NCI-H1436 (cell line): ENCODE measurements around the gene SDR42E2.
"Not testable (repeated sequence)": the region's sequence is repeated elsewhere in the genome, so short reads cannot be mapped to it uniquely, and the experiment has no call there.

Experiments used
- DNase-seq: peaks from one replicate; lab custom pipeline; 2025; lab: John Stamatoyannopoulos, UW

Gene SDR42E2

DNA sequence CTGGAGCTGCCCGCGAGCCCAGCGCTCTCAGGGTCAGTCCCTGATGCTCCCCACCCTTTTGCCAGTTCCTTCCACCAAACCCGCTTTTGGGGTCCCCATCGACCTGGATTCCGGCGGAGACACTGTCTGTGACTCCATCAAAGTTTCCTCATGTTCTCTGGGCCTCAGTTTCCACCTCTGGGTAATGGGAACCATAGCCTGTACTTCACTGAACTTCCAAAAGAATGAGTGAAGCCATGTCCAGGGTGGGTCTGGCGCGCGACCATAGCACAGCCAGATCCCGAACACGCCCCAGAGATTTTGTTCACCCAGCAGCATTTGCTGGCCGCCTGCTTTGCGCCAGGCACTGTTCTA is 327 bp downstream of the SDR42E2 start:
- no peak for DNase-seq

DNA sequence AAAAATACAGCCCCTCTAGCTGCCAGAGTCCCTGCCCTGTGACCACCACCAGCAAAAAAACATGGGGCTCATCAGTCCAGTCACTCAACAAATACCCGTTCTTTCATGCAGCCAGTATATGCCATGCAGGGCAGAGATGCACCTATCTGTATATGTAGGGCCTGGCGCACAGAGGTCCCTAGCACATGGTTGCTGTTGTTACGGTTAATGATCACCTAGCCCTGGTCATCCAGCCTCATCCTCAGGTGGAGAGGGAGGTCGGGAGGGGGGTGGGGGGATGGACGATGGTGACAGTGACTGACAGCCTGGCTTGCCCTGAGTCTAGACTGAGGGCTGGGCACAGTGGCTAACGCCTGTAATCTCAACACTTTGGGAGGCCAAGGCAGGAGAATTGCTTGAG is 1.5 kb downstream of the SDR42E2 start:
- DNase-seq: no peak

DNA sequence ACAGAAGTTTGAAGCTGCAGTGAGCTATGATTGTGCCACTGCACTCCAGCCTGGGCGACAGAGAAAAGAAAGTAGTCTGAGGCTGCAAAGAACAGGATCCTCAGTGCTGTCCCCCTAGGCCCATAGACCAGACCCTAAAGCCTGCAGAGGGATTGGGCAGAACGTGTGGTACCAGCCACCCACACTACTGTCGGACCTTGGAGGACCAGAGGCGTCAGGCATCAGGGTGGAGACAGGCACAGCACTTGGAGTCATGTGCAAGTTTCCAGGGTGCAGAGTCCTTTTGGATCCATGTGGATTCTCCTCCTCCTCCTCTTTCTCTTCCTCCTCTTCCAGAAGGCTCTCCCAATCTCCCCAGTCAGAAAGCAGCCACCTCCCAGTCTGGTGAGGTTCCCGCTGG is 2.2 kb downstream of the SDR42E2 start:
- DNase-seq: no peak

DNA sequence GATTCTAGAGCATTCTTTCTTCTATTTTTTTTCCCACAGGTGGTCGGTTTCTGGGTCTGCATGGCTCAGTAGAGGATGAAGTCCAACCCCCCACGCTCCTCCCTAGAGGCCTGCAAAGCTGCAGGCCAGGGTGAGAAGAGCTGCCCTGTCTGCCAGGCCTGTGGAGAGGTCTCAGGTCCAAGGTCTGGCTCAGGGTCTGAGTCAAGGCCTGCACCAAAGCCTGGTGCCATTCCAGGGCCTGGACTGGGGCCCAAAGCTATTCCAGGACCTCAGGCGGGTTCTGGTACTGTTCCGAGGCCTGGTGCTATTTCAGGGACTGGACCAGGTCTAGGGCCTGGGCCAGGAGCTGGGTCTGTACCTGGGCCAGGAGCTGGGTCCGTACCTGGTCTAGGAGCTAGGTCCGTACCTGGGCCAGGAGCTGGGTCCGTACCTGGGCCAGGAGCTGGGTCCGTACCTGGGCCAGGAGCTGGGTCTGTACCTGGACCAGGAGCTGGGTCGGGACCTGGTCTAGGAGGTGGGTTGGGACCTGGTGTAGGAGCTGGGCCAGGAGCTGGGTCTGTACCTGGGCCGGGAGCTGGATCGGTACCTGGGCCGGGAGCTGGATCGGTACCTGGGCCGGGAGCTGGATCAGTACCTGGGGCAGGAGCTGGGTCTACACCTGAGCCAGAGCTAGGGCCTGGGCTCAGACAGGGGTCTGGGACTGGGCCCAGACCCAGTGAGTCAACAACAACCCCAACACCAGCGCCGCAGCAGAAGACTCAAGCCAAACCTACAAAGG is 3.4 kb downstream of the SDR42E2 start:
- DNase-seq: no peak

DNA sequence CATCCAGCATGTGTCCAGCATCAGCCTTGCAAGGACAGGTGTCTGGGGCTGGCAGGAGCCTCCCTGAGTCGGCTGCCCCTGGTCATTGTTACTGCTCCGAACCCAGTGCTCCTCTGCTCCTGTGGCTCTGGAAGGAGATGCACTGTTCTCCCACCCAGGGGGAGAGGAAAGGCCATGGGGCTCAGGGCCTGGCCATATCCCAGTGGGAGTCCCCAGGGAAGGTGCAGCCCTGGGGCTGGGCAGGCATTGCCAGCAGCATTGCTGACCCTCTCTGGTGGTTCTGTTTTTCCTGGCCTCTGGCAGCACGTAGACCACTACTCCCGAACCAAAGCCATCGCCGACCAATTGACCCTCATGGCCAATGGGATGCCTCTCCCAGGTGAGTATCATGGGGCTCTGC is 9.6 kb downstream of the SDR42E2 start:
- no peak for DNase-seq

DNA sequence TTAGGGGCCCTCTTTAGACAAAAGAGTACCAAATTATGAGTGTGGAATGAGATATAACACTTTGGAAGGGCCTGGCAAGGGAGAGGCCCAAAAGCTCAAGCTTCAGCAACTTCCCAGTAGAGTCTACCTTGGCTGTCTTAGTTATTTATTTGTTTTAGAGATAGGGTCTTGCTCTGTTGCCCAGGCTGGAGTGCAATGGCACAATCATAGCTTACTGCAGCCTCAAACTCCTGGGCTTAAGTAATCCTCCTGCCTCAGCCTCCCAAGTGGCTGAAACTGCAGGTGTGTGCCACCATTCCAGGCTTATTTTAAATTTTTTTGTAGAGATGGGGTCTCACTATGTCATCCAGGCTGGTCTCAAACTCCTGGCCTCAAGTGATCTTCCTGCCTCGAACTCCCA is 10.3 kb downstream of the SDR42E2 start:
- DNase-seq: not testable (repeated sequence)

DNA sequence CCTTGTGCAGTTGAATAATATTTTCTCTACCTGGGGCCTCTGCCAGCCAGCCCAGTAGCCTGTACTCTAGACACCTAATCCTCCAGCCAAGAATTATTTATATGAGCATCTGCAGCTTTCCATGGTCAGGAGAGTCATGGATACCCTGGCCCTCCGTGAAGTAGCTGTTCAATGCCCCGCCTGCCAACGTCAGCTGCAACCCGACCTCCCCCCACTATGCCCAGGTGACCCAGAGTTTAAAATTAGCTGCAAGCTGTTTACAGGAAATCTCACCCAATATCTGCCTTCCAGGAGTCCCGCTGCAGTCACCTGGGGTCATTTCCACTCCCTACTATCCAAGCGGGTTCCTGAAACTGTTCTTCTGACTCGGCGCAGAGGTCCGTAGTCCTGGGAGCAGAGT is 12.3 kb downstream of the SDR42E2 start:
- DNase-seq: no peak

DNA sequence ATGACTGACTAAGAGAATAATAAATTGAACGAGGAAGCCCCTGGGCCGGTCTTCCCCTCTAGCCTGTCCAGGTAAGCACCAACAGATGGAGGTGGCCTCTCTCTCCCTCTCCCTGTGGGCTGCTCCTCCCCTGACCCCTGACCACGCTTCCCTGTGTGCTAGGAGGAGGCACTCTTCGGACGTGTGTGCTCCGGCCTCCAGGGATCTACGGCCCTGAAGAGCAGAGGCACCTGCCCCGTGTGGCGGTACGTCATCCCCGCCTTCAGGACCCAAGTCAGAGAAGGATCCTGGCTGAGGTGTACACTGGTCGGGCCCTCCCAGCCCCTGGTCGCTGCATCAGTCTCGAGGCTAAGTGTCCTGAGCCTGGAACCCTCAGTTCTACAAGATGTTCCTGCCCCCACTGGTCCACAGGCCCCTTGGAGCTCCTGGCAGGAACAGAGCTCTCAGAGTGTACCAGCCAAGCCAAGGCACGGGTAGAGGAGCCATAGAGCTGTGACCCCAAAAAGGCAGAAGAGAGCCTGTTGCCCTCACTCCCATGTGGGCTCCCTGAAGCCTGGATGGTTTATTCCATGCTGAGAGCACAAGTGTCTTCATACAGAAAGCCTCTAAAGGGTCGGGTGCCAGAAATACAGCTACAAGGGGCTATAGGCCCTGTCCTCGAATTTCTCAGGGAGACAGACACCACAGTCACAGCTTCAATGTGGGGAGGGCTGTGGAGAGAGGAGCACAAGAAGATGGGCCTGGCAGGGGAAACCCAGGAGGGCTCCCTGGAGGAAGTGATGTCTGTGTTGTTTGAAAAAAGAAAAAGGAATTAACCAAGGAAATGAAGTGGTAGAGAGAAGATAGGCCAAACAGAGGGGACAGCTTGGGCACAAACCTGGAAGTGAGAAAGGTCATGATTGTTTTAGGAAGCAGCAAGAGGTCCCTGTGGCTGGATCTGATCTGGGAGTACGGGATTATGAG is 15.9 kb downstream of the SDR42E2 start:
- no peak for DNase-seq

DNA sequence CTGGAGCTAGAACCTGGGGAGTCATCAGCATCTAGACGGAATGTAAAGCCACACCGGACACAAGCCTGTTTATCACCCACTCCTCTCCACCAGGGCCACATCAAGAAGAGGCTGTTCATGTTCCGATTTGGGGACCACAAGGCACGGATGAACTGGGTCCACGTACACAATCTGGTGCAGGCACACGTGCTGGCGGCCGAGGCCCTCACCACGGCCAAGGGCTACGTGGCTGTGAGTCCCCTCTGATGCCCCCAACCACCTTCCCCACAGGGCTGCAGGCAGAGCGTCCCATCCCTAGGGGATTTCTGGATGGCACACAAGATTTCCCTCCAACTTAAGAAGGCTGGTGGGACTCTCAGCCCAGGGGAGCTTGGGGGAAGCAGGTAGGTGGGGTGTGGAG is 19.1 kb downstream of the SDR42E2 start:
- no peak for DNase-seq

DNA sequence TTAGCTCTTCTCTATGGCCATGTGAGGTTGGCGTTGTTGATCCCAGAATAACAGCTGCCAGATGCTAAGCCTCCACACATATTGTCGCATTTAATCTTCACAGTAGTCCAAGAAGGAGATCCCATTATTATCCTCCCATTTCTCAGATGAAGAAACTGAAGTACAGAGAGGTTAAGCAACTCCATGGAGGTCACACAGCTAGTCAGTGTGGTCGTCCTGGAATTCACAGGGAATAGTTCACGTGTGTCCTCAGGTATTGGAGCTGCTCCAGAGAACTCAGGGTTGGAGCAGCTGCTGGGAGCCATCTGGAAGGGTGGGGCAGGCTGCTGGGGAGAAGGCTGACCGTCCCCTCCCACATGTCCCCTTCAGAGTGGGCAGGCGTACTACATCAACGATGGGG is 19.5 kb downstream of the SDR42E2 start:
- DNase-seq: no peak

DNA sequence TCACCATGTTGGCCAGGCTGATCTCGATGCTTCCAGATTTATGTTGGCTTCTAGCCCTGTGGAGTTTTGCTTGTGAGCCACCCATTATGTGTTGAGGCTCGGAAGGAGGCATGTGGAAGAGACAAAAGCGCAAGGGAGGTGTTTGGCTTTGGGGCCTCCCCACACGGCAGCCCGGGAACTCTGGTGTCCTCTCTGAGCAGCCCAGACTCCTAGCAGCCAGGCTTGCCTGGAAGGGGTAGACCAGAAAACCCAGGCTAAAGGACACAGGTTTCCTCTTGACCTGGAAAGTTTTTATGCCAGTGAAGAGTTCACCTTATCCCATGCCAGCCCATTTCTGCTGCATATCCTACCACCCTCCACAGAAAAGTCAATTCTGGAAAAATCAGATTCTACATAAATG is 21.0 kb downstream of the SDR42E2 start:
- no peak for DNase-seq

DNA sequence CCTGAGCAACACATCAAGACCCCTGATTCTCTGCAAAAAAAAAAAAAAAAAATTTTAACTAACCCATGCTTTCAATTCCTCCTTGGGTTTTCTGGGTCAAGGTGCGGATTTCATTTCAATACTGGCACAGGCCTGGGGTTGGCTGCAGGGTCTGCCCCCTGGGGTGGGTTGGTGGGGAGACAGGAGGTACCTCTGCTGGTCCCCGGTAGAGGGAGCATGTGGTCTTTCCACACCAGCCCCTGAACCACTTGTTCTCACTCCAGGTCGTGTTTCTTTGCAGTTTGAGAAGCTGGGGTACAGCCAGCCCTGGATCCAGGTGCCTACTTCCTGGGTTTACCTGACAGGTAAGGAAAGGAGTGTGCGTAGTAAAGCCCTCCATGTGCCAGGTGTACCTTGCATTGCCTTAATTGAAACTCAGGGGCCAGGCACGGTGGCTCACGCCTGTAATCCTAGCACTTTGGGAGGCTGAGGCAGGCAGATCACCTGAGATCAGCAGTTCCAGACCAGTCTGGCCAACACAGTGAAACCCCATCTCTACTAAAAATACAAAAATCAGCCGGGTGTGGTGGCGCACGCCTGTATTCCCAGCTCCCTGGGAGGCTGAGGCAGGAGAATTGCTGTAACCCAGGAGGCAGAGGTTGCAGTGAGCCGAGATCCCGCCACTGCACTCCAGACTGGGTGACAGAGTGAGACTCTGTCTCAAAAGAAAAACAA is 21.8 kb downstream of the SDR42E2 start:
- no peak for DNase-seq

DNA sequence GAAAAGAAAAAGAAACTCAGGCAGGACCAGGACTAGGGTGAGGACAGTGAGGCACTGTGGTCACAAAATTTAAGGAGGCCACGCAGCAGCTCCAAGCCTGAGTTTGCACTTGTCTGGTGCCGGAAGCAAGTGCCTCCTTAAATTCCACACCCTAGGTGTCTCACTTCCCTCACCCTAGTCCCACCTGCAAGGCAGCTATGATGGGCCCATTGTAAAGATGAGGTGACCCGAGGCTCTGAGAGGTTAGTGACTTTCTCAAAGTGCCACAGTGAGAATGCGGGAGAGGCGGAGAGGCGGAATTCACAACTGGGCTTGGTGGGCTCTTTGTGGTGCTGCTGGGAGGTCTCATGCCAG is 22.3 kb downstream of the SDR42E2 start:
- no peak for DNase-seq

DNA sequence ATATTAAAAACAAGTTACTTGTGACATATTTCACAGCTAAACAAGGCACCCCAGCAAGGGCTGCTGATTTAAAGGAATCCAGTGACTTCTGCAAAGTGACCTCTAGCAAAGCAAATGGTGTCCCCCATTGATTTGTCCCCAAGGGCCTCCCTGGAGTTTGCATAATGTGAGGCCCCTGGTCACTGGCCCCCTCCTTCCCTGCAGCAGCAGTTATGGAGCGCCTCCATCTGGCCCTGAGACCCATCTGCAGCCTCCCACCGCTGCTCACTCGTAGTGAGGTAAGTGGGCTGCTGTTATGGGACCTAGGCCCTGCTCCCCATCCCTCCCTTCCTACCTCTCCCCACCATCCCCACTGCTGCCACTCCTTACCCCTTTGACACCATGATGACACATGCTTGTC is 24.2 kb downstream of the SDR42E2 start:
- DNase-seq: no peak

DNA sequence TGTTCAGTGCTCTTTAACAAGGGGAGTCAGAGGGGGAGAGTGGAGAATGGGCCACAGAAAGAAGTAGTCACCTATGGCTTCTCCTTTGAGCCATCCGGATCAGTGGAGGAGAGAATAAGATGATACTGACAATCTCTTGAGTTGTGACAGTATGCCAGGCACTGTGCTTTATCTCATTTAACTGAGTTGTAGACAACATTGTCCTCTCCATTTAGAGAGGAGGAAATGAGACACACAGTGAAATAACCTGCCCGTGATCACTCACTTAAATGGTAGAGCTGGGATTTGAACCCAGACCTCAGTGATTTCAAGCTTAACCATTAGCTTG is 25.9 kb downstream of the SDR42E2 start:
- DNase-seq: no peak

DNA sequence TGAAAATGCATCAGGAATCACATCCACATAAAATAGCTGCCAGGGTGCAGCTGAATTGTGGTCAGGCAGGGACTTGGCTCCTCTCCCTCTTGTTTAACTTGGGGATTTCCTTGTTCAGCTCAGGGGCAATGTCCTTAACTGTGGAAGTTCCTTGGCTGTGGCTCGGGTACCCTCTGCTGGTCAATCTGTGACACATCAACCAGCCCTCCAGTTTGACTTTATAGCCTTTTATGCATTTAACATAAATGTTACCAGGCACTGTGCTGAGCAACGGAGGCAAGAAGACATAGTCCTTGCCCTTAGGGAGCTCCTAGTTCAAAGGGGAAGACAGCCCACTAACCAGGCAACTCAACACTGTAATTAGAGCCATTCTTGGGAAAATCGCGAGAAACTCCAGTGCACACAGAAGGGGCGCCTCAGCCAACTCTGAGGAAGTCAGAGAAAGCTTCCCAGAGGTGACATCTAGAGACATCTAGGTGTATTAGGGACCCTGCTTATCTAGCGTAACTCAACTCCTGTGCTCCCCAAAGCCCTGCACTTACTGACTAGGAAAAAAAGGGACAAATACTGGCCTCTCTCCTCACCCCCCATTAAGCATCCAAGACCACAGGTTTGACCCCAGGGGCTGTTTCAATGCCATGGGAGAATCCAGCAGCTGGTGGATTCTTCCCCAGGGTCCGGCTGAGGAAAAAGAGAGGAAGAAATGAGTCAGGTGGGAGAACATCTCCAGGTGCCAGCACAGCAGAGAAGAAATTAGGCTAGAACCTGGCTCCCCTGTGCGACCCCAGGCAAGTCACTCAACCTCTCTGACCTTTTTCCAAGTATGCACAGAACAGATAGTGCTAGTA is 26.5 kb downstream of the SDR42E2 start:
- peak; percentile 58 for DNase-seq

DNA sequence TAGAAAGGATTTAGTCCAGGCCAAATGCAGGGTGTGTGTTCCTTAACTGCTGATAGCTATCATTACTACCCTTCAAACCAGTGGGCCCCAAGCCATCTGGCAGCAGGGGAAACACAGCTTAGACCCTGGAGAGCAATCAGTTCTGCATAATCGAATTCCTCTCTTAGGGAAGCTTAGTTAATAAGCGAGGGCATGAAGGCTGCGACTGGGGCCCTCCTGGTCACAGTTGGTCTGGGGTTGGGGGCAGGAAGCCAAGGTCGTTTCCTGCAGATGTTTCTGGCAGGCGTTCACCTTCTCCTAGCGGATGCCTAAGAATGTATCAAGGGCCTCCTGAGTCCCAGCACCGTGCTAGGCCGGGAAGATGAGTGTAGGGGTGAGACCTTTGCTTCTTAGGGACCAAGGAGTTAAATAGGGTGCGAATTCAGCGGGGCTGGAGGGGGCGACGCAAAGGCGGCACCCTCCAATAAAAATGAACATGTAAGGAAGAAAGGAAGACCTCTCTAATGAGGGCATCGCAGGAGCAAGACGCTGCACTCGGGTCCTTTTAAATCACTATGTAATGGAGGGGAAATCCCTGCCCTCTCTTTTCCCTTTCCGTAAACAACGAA is 27.3 kb downstream of the SDR42E2 start:
- DNase-seq: no peak

DNA sequence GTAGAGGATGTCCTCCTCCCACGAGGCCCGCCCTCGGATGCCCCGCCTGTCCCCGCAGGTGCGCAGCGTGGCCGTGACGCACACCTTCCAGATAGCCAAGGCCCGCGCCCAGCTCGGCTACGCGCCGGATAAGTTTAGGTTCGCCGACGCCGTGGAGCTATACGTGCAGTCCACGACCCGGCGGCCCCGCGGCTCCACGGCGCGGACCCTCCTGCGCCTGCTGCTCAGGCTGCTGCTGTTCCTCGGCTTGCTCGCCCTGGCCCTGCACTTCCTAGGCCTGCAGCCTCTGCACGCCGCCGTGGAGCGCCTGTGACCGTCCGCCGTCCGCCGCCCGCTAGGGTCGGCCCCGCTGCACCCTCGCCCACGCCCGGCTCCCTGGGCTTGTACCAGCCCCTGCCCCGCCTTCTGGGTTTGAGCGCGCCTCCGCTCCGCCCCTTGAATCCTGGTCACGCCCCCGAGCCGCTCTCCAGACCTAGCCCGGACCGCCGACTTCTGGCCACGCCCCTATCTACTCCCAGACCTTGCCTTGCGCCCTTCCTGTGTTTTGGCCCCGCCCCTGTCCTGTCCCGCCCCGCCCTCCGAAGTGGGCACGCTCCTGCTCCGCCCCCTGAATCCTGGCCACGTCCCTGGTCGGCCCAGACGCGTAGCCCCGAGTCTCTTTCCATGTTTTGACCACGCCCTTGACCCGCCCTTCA is 27.9 kb downstream of the SDR42E2 start:
- DNase-seq: peak; percentile 99

DNA sequence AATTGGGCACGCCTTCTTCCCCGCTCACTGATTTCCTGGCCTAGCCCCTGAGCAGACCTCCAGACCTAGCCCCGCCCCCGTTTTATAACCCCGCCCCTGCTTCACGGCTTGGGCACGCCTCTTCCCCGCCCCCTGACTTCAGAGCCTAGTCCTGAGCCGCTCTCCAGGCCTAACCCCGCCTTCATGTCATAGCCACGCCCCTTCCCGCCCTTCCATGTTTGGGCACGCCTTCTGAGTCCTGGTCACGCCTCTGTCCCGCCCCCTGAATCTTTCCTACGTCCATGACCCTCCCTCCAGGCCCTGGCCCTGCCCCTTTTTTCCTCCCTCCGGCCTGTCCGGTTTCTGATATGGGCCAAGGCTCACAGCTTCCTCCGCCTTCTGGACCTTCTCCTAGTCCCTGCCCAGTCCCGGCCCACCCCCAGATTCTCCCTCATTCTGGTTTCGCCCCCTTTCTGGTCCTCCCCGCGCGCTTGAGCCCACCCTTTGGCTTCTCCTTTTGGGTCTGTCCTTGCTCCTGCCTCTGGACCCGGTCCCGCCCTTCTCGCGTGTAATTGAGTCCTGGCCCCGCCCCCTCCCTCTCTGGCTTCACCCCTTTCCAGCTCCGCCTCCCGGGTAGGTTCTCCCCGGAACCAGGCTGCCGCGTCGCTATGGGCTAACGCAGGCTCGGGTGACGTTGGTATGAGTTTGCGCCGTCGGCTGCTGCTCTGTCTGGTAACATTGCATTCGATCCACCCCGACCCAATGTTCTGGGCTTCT is 28.6 kb downstream of the SDR42E2 start:
- peak; percentile 99 for DNase-seq
